Liver (tissue), 9 donors: ENCODE results near the gene TLE2. TPM values are rescaled to one million over a fixed set of nuclear protein-coding genes. Genes with fewer than 3 reads are reported as not detected.

Source experiments
- DNase-seq: peaks from one replicate; pipeline ENCODE4 v3.0.0-alpha.2; 2017; ENCODE audit warnings: low spot score
- H3K27ac ChIP-seq, 2 donors: one replicate each; pipeline ENCODE4 v1.7.0; 2013; ENCODE audit warnings: inconsistent platforms in 2 of 2, low read length in 2 of 2, control low read depth in 1 of 2, low read depth in 1 of 2, mild to moderate bottlenecking in 1 of 2
- H3K27me3 ChIP-seq, 4 donors: one replicate each; pipeline versions ENCODE4 v1.6.1 to v1.7.0; 2013; ENCODE audit warnings: low read length in 3 of 4, inconsistent platforms in 1 of 4, mild to moderate bottlenecking in 1 of 4, moderate library complexity in 1 of 4; ENCODE audit not compliant: control insufficient read depth in 4 of 4, insufficient read depth in 4 of 4
- H3K36me3 ChIP-seq, 4 donors: one replicate each; pipeline versions ENCODE4 v1.6.1 to v1.7.0; 2013; ENCODE audit warnings: low read length in 3 of 4, mild to moderate bottlenecking in 3 of 4, low read depth in 1 of 4, moderate library complexity in 1 of 4; ENCODE audit not compliant: control insufficient read depth in 4 of 4, insufficient read depth in 3 of 4
- H3K4me1 ChIP-seq, 4 donors: one replicate each; pipeline versions ENCODE4 v1.6.1 to v1.7.0; 2013; ENCODE audit warnings: low read length in 3 of 4, mild to moderate bottlenecking in 3 of 4, moderate library complexity in 1 of 4; ENCODE audit not compliant: control insufficient read depth in 4 of 4, insufficient read depth in 4 of 4
- H3K4me3 ChIP-seq, 3 donors: one replicate each; pipeline versions ENCODE4 v1.6.1 to v1.7.0; 2013; ENCODE audit warnings: low read length in 3 of 3, control low read depth in 1 of 3, low read depth in 1 of 3, mild to moderate bottlenecking in 1 of 3
- H3K9ac ChIP-seq, 2 donors: one replicate each; pipeline ENCODE4 v1.7.0; 2013; ENCODE audit warnings: low read length in 2 of 2, mild to moderate bottlenecking in 2 of 2, moderate library complexity in 2 of 2, control low read depth in 1 of 2, low read depth in 1 of 2
- H3K9me3 ChIP-seq, 4 donors: one replicate each; pipeline versions ENCODE4 v1.6.1 to v1.7.0; 2013; ENCODE audit warnings: low read length in 3 of 4; ENCODE audit not compliant: control insufficient read depth in 4 of 4
- ATF3 ChIP-seq: IDR thresholded peaks from 2 replicates; pipeline ENCODE4 v1.6.1; 2016; ENCODE audit warnings: antibody characterized with exemption
- CTCF ChIP-seq: fragments of 150-350 bp; IDR thresholded peaks from 2 replicates; pipeline ENCODE4 v1.5.1; 2017; ENCODE audit warnings: improper control_type of control experiment, low read depth, low read length; ENCODE audit not compliant: missing input control
- GABPA ChIP-seq, 2 donors: IDR thresholded peaks in 1 of 2; conservative IDR thresholded peaks in 1 of 2; 2 replicates each; pipeline ENCODE4 v1.6.1; 2016; ENCODE audit warnings: antibody characterized with exemption in 2 of 2, mild to moderate bottlenecking in 1 of 2, moderate library complexity in 1 of 2
- HNF4G ChIP-seq: IDR thresholded peaks from 2 replicates; pipeline ENCODE4 v1.6.1; 2016; ENCODE audit warnings: antibody characterized with exemption
- JUND ChIP-seq, 2 donors: IDR thresholded peaks; 2 replicates each; pipeline ENCODE4 v1.6.1; 2016; ENCODE audit warnings: antibody characterized with exemption in 2 of 2
- RAD21 ChIP-seq, 2 donors: IDR thresholded peaks; 2 replicates each; pipeline ENCODE4 v1.6.1; 2016; ENCODE audit warnings: antibody characterized with exemption in 2 of 2, mild to moderate bottlenecking in 2 of 2
- REST ChIP-seq: IDR thresholded peaks from 2 replicates; pipeline ENCODE4 v1.6.1; 2016; ENCODE audit warnings: antibody characterized with exemption, mild to moderate bottlenecking
- RXRA ChIP-seq, 2 donors: IDR thresholded peaks; 2 replicates each; pipeline ENCODE4 v1.6.1; 2017 to 2018; ENCODE audit warnings: antibody characterized with exemption in 2 of 2, mild to moderate bottlenecking in 1 of 2
- SP1 ChIP-seq: IDR thresholded peaks from 2 replicates; pipeline ENCODE4 v1.6.1; 2018; ENCODE audit warnings: antibody characterized with exemption, mild to moderate bottlenecking
- TAF1 ChIP-seq: conservative IDR thresholded peaks from 2 replicates; pipeline ENCODE4 v1.6.1; 2016; ENCODE audit warnings: antibody characterized with exemption, mild to moderate bottlenecking
- YY1 ChIP-seq: IDR thresholded peaks from 2 replicates; pipeline ENCODE4 v1.6.1; 2016; ENCODE audit warnings: antibody characterized with exemption, mild to moderate bottlenecking
- WGBS: extraction: QIAGEN DNeasy Blood & Tissue Kit; methylation state at CpG from one replicate; pipeline ENCODE4 v1.1.7; 2013; 5-methylcytosine and 5-hydroxymethylcytosine counted together
- polyA plus RNA-seq, 2 donors: library from polyadenylated mRNA; stranded (reverse) in 1 of 2; unstranded in 1 of 2; fragments of 200-250 nt in 1 of 2; fragments of >200 nt in 1 of 2; fragmentation: Nextera tagmentation in 1 of 2; extraction: Ambion mirVana in 1 of 2; gene quantifications; one replicate each; pipeline versions ENCODE4 v1.2.1 to v1.2.3, GENCODE V29; 2013 to 2015
- total RNA-seq, 2 donors: library from RNA; depleted of rRNA; stranded (reverse); fragments of >200 nt; gene quantifications; one replicate each; pipeline ENCODE4 v1.2.3, GENCODE V29; 2014
- TF ChIP-seq, protein P1 (sequence below): IDR thresholded peaks from 2 replicates; pipeline ENCODE4 v1.6.1; 2016; ENCODE audit warnings: antibody characterized with exemption
- donor health status: healthy.
- donor health status: healthy.
- donor health status: healthy.
- donor health status: healthy.
- donor health status: healthy.

Gene TLE2
- total and polyA plus RNA-seq, 4 donors, result 3.6 to 9.3 (median 5.8) TPM

DNA sequence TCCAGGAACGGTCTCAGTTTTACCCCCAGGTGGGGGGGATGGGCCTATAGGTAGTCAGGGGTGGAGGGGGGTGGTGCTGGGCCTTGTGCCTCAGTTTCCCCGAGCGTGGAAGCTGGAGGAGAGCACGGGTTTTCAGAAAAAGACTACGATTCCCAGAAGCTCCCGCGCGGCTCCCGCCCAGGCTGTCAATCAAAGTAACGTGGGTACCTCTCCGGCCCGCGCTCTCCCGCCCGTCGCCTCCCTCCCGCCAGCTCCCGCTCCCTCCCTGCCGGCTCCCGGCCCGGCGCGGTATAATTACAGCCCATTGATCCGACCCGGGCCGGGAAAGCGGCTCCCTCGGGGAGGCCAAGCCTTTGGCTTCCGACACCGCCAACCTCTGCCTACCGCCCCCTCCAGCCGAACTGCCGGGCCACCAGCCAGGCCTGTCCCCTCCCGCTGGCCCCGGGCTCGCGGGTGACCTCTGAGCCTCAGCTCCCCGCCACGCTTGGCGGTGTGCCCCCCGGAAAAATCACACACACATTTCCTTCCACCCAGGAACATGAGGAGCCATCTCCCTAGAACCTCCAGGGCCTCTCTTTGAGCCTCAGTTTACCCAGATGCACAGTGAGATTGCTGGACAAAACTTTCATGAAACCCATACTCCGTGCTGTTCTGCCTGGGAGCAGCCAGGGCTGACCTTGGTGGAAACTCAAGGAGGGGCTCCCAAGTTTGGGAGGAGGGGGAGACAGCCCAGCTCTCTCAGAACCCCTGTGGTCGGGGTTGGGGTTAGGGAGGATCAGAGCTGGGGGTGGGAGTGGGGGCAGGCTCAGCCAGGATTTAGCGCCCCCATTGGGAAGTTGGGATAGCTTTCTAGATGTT, 7.3 kb upstream of the TLE2 start (continued):
- TF ChIP-seq REST (peak; percentile 50), JUND (IDR thresholded peaks at IDR 0.05) (no peak), RXRA (IDR thresholded peaks at IDR 0.05) (peak; percentile 37 to 62), TAF1 (peak; percentile 31), YY1 (peak; percentile 32)

DNA sequence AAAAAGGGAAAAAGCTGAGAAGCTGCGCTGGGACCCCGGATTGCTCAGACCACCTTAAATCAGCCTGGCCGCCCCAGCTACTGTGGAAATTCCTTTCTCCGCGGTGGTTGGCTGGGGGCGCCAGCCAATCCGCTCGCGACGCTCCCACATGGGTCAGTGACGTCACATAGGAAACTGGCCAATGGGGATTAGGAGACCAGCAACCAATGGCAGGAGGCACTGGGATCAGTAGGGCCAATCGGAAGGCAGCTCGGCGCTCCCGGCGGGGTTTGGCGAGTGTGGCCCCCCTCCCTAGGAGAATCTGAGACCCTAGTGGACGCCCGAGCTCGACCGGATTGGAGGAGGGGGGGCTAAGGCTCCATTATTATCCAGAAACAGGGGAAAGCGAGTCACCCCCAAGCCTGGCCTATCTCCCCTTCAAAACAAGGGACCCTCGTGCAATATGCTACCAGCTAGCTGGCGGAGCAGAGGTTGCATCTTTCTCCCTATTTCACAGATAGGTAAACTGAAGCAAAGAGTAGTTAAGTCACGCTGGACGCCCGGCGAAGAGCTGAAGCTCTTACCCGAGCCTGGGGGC, 6.5 kb upstream of the TLE2 start:
- Histone ChIP-seq H3K27me3 (no peaks in the 10 kb centered on the region), H3K4me3 (peak overlapping the region; percentile 49 to 68 (median 52)), H3K36me3 (no peaks in the 10 kb centered on the region), H3K9ac (peak overlapping the region; percentile 33 to 76), H3K27ac (peak overlapping the region; percentile 88 to 95), H3K4me1 (peaks cover 14 to 40% (median 28%) of the 10 kb centered on the region in 4 donors), H3K9me3 (no peaks in the 10 kb centered on the region)
- WGBS, result under 1% methylated on average over 29 of the region's 29 CpGs
- DNase-seq, result peak; percentile 97
- peak; percentile 0 for TF ChIP-seq CTCF
- peak in 1 of 2 donors; percentile 11 for TF ChIP-seq RAD21 (IDR thresholded peaks at IDR 0.05)
- TF ChIP-seq SP1, result peak; percentile 93
- TF ChIP-seq, protein P1, sequence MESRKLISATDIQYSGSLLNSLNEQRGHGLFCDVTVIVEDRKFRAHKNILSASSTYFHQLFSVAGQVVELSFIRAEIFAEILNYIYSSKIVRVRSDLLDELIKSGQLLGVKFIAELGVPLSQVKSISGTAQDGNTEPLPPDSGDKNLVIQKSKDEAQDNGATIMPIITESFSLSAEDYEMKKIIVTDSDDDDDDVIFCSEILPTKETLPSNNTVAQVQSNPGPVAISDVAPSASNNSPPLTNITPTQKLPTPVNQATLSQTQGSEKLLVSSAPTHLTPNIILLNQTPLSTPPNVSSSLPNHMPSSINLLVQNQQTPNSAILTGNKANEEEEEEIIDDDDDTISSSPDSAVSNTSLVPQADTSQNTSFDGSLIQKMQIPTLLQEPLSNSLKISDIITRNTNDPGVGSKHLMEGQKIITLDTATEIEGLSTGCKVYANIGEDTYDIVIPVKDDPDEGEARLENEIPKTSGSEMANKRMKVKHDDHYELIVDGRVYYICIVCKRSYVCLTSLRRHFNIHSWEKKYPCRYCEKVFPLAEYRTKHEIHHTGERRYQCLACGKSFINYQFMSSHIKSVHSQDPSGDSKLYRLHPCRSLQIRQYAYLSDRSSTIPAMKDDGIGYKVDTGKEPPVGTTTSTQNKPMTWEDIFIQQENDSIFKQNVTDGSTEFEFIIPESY, result no peak
- TF ChIP-seq GABPA (IDR thresholded peaks at IDR 0.05 in 1 of 2, conservative IDR thresholded peaks at IDR 0.05 in 1 of 2), result no peak
- TF ChIP-seq HNF4G, result no peak
- no peak for TF ChIP-seq TAF1
- no peak for TF ChIP-seq YY1
- TF ChIP-seq REST, result peak; percentile 29
- TF ChIP-seq ATF3, result no peak
